Measurements from ENCODE around the gene POLR3K.
A peak's percentile ranks its signal among the peaks of the same experiment; 100 is the strongest.

The POLR3K gene

GRCh38 chr16:53346-54236 is at the start of gene POLR3K, which contains the start of gene SNRNP25:
TSS of gene POLR3K (minus strand) at chr16:53608. CDS start at chr16:53586, 22 bp downstream.
TSS of gene SNRNP25 (plus strand) at chr16:53828. CDS start at chr16:54017, 189 bp downstream.
- peak; percentile 98 for DNase-seq

- no peak for DNase-seq
Measured at GRCh38 chr16:102060-102855, 48.9 kb upstream of the POLR3K start.

DNA sequence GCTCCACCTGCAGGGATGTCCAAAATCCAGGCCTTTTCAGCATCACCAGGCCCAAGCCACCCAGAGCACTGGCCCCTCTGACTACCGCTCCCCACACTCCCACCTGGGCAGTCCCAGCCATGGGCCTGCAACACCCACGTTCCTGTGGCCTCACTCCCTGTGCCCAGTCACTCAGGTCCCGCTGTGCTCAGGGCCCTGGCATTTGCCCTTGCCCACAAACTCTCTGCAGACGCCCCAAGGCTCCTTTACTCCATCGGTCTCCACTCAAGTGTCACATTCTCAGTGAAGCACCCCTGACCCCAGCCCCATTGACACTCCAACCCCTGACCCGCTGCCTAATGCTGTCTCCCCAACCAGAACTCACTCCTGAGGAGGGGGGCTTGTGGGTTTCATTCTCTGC is 48.2 kb upstream of the POLR3K start:
- no peak for DNase-seq

- DNase-seq, result no peak
Measured at GRCh38 chr16:100989-101388, 47.6 kb upstream of the POLR3K start.

- DNase-seq, result no peak
Measured at GRCh38 chr16:97822-98221, 44.4 kb upstream of the POLR3K start.

- peak; percentile 85 for DNase-seq
Measured at GRCh38 chr16:96935-97381, 43.5 kb upstream of the POLR3K start.

- DNase-seq, result no peak
Measured at GRCh38 chr16:94918-95265, 41.5 kb upstream of the POLR3K start.

DNA sequence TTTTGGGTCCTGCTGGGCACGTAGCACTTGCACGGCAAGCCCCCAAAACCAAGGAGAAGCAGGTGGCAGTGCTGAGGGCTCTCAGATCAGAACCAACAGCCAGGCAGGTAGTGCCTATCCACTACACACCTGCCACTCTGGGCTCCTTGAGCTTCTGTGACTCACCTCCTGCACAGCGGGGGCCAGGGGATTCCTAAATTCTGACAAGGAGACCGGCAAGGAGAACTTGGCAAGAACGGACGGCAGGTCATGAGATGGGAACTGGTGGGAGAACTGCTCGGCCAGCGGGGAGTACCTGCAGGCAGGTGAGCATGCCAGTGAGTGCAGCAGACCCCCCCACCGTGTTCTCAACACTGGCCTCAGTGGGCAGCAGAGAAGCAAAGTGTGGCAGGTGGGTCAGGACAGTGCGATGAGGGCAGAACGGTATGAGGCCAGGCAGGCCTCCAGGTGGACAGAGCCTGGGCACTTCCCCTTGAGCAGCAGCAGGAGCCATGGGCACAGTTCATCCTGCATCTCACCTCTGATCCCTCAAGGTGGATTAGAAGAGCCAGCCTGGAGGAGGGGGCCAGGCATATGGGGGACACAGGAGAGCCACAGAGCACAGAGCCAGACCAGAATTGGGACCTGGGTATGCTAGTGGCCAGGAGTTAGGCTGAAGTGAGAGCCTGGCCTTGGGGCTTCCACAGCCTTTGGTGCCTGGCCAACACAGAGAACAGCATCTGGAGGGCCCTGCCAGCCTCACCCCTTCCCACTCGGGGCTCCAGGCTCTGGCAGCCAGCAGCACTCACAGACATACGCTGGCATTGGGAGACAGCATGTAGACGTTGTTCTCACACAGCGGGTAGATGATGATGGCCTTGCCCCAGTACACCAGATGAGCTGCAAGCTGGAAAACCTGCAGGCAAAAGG is 39.3 kb upstream of the POLR3K start:
- no peak for DNase-seq

GRCh38 chr16:91484-91883 is 38.1 kb upstream of the POLR3K start:
- peak; percentile 24 for DNase-seq

DNA sequence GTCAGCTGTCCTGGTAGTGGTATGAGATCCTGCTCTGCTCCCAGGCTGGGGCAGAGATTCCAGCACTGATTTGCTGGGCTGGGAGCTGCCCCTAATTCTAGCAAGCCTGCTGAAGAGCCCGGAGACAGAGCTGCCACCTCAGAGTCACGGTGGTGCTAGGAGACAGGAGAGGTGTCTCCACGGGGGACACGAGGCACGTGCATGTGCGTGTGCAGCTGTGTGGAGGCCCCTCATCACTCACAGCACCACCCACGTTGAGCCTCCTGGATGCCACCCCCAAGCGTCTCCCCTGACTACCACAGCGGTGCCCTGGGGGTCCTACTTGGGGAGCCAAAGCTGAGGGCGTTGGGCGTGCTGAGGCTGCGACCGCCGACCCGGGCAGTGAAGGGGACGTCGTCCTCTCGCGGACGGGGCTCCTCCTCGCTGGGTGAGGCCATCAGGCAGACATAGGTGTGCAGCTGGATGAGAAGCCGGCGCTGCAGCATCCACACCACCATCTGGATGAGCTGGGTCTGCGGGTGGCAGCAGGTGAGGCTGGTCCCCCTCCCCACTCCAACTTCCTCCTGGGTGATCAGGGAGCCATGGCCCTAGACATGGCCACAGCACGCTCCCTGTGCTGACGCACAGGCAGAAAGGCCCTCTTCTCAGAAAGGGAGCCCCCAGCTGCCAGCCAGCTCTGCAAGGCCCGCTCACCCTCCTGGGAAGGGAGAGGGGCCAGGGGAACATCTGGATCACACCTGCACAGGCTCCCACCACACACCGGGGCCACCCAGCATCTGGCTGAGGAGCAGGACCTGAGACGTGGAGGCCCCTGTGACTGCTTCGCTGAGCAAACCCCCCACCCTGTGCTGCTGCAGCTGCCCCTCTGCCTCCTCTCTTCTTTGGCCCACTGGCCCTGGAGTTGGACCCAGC is 36.2 kb upstream of the POLR3K start:
- DNase-seq, result no peak

- no peak for DNase-seq
Measured at GRCh38 chr16:88613-89012, 35.2 kb upstream of the POLR3K start.

DNA sequence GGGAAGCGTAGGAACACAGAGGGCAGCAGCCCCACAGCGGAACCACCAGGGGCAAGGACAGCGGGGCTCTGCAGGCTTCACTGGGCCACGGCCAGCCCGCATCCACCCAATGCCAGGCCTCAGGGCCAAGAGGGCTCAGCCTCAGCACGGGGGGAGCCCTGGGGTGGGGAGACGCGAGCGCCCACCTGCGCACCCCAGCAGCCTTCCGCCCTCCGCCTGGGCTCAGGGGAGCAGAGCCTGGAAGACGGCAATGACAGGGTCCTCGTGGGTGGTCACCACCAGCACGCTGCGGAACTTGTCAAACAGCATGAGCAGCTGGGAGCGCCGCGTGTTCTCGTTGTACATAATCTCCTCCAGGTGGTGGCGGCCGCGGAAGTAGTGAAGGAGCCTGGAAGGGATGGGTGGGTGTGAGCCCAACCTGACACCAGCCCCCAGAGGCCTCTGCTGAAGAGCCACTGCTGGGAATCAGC is 33.1 kb upstream of the POLR3K start:
- no peak for DNase-seq

DNA sequence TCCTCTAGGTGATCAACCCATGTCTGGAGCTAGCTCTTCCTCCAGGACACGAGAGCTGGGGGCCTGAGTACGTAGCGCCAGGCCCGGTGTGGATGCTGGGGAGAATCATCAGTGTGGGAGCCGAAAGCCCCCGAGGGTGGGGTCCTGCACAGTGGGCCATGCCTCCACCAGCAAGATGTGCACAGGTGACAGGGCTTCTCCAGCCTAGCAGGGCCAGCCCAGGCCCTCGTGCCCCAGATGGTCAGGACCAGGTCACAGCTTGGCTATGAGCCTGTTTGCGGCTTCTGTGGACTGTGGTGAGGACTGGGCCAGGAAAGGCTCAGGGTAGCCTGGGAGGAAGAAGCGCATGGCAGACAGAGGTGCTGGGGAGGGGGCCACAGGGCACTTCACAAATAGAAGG is 32.5 kb upstream of the POLR3K start:
- no peak for DNase-seq

- no peak for DNase-seq
Measured at GRCh38 chr16:85407-85782, 32.0 kb upstream of the POLR3K start.

GRCh38 chr16:84718-85406 is 31.5 kb upstream of the POLR3K start:
- DNase-seq, result peak; percentile 70

DNA sequence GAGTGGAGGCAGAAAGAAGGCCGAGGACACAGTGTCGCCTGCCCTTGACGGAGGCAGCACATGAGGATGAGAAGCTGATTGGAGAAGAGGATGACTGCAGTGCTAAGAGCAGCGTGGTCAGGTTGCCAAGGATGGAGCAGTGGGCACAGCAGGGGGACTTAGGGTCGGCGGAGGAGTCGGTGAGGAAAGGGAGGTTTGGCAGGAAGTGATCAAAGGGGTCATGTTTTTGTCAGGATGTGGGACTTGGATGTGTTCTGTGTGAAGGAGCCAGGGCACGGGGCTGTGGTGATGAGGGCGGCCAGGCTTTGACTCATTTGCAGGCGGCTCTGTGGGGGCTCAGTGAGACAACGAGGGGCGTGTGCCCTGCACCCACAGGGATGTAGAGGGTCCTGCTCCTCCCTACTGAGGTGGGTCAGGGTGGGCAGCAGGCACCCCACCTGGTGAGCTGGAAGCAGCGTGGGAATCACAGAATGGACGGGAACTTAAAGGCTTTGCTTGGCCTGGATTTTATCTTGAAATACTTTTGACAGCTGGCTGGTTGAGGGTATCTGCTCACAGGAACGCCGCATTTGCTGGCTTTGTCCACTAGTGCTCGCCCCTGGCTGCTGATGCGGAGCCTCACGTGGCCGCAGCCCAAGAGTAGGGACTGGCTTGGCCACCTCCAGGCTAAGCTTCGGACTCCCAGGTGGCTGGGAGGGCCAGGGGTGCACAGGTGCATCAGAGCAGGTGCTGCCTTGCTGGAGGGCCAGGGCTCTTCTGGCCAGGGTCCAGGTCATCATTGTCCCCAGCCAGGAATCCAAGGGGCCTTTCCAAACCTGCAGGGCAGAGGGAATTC is 30.6 kb upstream of the POLR3K start:
- peak; percentile 64 for DNase-seq

DNA sequence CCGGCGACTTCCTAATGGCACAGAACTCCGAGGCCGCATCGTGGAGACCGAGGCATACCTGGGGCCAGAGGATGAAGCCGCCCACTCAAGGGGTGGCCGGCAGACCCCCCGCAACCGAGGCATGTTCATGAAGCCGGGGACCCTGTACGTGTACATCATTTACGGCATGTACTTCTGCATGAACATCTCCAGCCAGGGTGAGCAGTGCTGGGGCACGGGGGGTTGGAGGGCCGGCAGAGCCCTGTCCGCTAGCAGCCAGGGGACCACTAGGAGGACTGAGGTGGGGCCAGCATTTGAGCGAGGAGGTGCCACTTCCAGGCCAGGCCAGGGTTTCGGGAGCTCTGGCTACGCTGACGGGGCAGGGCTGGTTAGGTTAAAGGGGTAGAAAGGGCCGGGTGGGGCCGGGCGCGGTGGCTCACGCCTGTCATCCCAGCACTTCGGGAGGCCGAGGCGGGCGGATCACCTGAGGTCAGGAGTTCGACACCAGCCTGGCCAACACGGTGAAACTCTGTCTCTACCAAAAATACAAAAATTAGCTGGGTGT is 29.7 kb upstream of the POLR3K start:
- DNase-seq, result no peak

DNA sequence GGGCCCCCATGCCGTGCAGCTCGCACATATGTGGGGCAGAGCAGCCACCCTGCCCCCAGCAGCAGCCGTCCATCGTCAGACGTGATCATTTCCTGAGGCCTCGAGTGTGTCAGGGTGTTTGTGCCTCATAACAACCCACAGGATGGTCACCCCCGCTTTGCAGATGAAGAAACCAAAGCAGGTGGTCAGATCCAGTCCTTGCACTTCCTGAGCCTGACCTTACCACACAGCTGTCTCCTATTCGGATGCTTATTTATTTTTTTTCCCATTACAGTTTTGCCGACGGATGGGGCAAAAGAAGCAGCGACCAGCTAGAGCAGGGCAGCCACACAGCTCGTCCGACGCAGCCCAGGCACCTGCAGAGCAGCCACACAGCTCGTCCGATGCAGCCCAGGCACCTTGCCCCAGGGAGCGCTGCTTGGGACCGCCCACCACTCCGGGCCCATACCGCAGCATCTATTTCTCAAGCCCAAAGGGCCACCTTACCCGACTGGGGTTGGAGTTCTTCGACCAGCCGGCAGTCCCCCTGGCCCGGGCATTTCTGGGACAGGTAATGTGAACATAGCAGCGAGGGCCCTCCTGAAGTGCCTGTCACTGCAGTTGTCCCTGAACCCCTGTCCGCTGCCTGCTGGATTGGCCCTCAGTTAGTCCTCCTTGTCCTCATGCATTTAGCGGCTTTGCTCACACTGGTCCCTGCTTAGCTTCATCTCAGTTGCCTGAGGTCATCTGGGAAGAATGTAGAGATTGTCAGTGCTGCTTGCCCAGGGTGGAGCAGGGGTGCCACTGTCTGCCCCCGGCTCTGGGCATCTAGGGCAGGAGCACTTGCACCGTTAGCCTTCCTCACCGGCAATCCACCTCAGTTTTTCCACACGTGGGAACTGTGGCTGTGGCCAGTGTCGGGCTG is 26.0 kb upstream of the POLR3K start:
- DNase-seq, result no peak
